ENCODE results near the gene SNAPC5. TPM values are rescaled to one million over a fixed set of nuclear protein-coding genes. Genes with fewer than 3 reads are reported as not detected.

The SNAPC5 gene
- total and polyA plus RNA-seq, 2 of the 13 experiments (the other 11 are each of a cell fraction or from before 2014, with no cell fraction given), result 14.8 to 36.2 TPM

DNA sequence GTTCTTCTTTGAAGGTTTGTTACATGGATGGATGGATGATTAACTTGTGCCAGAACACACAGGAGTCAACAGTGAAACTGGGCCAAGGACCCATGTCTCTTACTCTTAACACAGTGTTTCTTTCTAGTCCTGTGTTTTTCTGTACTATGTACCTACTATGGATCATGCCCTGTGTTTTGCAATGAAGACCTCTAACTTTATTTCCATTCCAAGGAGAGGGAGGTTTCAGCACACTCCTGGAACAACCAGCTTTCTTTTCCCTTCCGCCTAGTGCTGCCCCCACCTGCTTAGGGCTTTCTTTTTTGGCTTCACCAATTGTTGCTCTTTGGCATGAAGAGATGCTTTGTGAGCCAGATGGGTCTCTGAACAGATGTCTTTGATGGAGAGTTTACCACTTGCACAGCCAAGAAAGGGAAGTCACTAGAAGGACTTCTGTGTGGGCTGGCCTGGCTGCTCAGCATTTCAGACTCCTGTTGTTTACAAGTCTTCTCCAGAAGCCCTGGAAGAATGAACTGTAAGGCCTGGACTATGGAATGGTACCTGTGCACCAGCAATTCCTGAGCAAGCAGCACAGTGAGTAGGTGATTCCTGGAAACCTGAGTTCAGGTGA is 44.5 kb downstream of the SNAPC5 start (continued):
- TF ChIP-seq MBD4 (IDR thresholded peaks at IDR 0.05; ENCODE audit: borderline replicate concordance, low read length) (no peak), ZNF879 (CRISPR knock-in tag; IDR thresholded peaks at IDR 0.05) (no peak), POLR2A (IDR thresholded peaks at IDR 0.05; ENCODE audit: insufficient read depth in 1 of 2, low read depth in 2 of 2, low read length in 2 of 2) (no peak), GATAD1 (CRISPR knock-in tag; IDR thresholded peaks at IDR 0.05) (no peak), ZNF275 (CRISPR knock-in tag; IDR thresholded peaks at IDR 0.05; ENCODE audit: borderline replicate concordance) (no peak), ZNF329 (CRISPR knock-in tag; IDR thresholded peaks at IDR 0.05; ENCODE audit: low read depth) (no peak), SOX6 (IDR thresholded peaks at IDR 0.05) (no peak), SOX6 (CRISPR knock-in tag; IDR thresholded peaks at IDR 0.05) (peak; percentile 65), ISX (CRISPR knock-in tag; conservative IDR thresholded peaks at IDR 0.05) (no peak), FOXJ3 (CRISPR knock-in tag; IDR thresholded peaks at IDR 0.05; ENCODE audit: borderline replicate concordance) (peak; percentile 66; the same call in 1 of the 2 replicates), PRMT3 (CRISPR knock-in tag; IDR thresholded peaks at IDR 0.05; ENCODE audit: borderline replicate concordance, low read depth) (no peak), IKZF1 (IDR thresholded peaks at IDR 0.05) (no peak), NFATC3 (CRISPR knock-in tag; IDR thresholded peaks at IDR 0.05) (no peak), HNRNPL (IDR thresholded peaks at IDR 0.05; ENCODE audit: low read depth, low read length) (no peak), ZNF737 (CRISPR knock-in tag; IDR thresholded peaks at IDR 0.05; ENCODE audit: borderline replicate concordance) (no peak), ZNF33A (CRISPR knock-in tag; IDR thresholded peaks at IDR 0.05; ENCODE audit: borderline replicate concordance) (no peak), MNT (IDR thresholded peaks at IDR 0.05) (no peak), RFXANK (CRISPR knock-in tag; IDR thresholded peaks at IDR 0.05) (no peak), NR2F6 (IDR thresholded peaks at IDR 0.05) (peak; percentile 54; the same call in 1 of the 2 replicates), NR2F6 (CRISPR knock-in tag; IDR thresholded peaks at IDR 0.05) (peak; percentile 55; the same call in 1 of the 2 replicates), MLXIP (CRISPR knock-in tag; IDR thresholded peaks at IDR 0.05; ENCODE audit: borderline replicate concordance) (no peak), ZNF160 (CRISPR knock-in tag; IDR thresholded peaks at IDR 0.05) (no peak), ZNF784 (CRISPR knock-in tag; IDR thresholded peaks at IDR 0.05; ENCODE audit: borderline replicate concordance) (no peak), ZNF768 (CRISPR knock-in tag; IDR thresholded peaks at IDR 0.05) (no peak)
- TF ChIP-seq, protein P1, sequence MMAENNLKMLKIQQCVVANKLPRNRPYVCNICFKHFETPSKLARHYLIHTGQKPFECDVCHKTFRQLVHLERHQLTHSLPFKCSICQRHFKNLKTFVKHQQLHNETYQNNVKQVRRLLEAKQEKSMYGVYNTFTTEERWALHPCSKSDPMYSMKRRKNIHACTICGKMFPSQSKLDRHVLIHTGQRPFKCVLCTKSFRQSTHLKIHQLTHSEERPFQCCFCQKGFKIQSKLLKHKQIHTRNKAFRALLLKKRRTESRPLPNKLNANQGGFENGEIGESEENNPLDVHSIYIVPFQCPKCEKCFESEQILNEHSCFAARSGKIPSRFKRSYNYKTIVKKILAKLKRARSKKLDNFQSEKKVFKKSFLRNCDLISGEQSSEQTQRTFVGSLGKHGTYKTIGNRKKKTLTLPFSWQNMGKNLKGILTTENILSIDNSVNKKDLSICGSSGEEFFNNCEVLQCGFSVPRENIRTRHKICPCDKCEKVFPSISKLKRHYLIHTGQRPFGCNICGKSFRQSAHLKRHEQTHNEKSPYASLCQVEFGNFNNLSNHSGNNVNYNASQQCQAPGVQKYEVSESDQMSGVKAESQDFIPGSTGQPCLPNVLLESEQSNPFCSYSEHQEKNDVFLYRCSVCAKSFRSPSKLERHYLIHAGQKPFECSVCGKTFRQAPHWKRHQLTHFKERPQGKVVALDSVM (CRISPR knock-in tag; IDR thresholded peaks at IDR 0.05), result no peak

All from HepG2 (cell line).